Epithelial cell of esophagus (primary cell): ENCODE results near the gene SMOC1.
A peak's percentile ranks its signal among the peaks of the same experiment; 100 is the strongest.

ENCODE experiments used
- DNase-seq: peaks from one replicate; pipeline ENCODE4 v3.0.0; 2010; ENCODE audit warnings: low read depth
- H3K4me3 ChIP-seq: 2 replicates; pipeline ENCODE4 v1.5.1; 2011; ENCODE audit warnings: mild to moderate bottlenecking, low read length, control low read depth
- CTCF ChIP-seq: IDR thresholded peaks from 2 replicates; pipeline ENCODE4 v1.5.1; 2011; ENCODE audit warnings: low read depth, mild to moderate bottlenecking, low read length, control low read depth, inconsistent platforms; ENCODE audit not compliant: insufficient read depth; ENCODE audit errors: missing control alignments

Gene SMOC1

GRCh38 chr14:69845050-69845581, 34.1 kb upstream of the SMOC1 start:
- TF ChIP-seq CTCF, result no peak
- DNase-seq, result no peak
- no peak overlapping the region for H3K4me3 ChIP-seq

GRCh38 chr14:69845787-69846186, 33.4 kb upstream of the SMOC1 start:
- peak; percentile 16 for DNase-seq
- TF ChIP-seq CTCF, result no peak
- H3K4me3 ChIP-seq, result no peak overlapping the region

- TF ChIP-seq CTCF, result no peak
- no peak overlapping the region for H3K4me3 ChIP-seq
- DNase-seq, result no peak
These were observed 31.1 kb upstream of the SMOC1 start for GRCh38 chr14:69848156-69848555.

GRCh38 chr14:69848903-69849391, 30.3 kb upstream of the SMOC1 start:
- no peak for DNase-seq
- TF ChIP-seq CTCF, result no peak

GRCh38 chr14:69850086-69850735, 29.0 kb upstream of the SMOC1 start:
- TF ChIP-seq CTCF, result no peak

More at GRCh38 chr14:69848903-69849391, 30.3 kb upstream of the SMOC1 start:
- no peak overlapping the region for H3K4me3 ChIP-seq

GRCh38 chr14:69850736-69851112, 28.5 kb upstream of the SMOC1 start:
- no peak for TF ChIP-seq CTCF

More at GRCh38 chr14:69850086-69850735, 29.0 kb upstream of the SMOC1 start:
- DNase-seq, result no peak
- no peak overlapping the region for H3K4me3 ChIP-seq

More at GRCh38 chr14:69850736-69851112, 28.5 kb upstream of the SMOC1 start:
- no peak for DNase-seq
- H3K4me3 ChIP-seq, result no peak overlapping the region
